ENCODE measurements around the gene ZNF341.

Gene ZNF341

GRCh38 chr20:33766686-33767085 is 34.9 kb downstream of the ZNF341 start:
- no peaks in the 10 kb centered on the region for H3K36me3 ChIP-seq (ENCODE audit: control insufficient read depth, insufficient read depth, low read length)
- H3K9ac ChIP-seq (ENCODE audit: low read length) = no peak overlapping the region
- H3K9me3 ChIP-seq (ENCODE audit: control insufficient read depth, low read length) = no peaks in the 10 kb centered on the region
- H3K4me1 ChIP-seq (ENCODE audit: control insufficient read depth, insufficient read depth, low read length) = no peaks in the 10 kb centered on the region
- H3K4me3 ChIP-seq (ENCODE audit: low read length) = no peak overlapping the region
- no peaks in the 10 kb centered on the region for H3K27me3 ChIP-seq (ENCODE audit: control insufficient read depth, insufficient read depth, low read length)

GRCh38 chr20:33767777-33768138 is 36.0 kb downstream of the ZNF341 start:
- Histone ChIP-seq H3K9ac (ENCODE audit: low read length) (no peak overlapping the region), H3K9me3 (ENCODE audit: control insufficient read depth, low read length) (no peaks in the 10 kb centered on the region), H3K4me3 (ENCODE audit: low read length) (no peak overlapping the region), H3K36me3 (ENCODE audit: control insufficient read depth, insufficient read depth, low read length) (no peaks in the 10 kb centered on the region), H3K27me3 (ENCODE audit: control insufficient read depth, insufficient read depth, low read length) (no peaks in the 10 kb centered on the region), H3K4me1 (ENCODE audit: control insufficient read depth, insufficient read depth, low read length) (no peaks in the 10 kb centered on the region)

- H3K27me3 ChIP-seq (ENCODE audit: control insufficient read depth, insufficient read depth, low read length) = no peaks in the 10 kb centered on the region
- no peaks in the 10 kb centered on the region for H3K36me3 ChIP-seq (ENCODE audit: control insufficient read depth, insufficient read depth, low read length)
- no peaks in the 10 kb centered on the region for H3K9me3 ChIP-seq (ENCODE audit: control insufficient read depth, low read length)
- H3K9ac ChIP-seq (ENCODE audit: low read length) = no peak overlapping the region
- H3K4me1 ChIP-seq (ENCODE audit: control insufficient read depth, insufficient read depth, low read length) = no peaks in the 10 kb centered on the region
- H3K4me3 ChIP-seq (ENCODE audit: low read length) = no peak overlapping the region
These were observed 37.2 kb downstream of the ZNF341 start for GRCh38 chr20:33769043-33769442.

- H3K4me3 ChIP-seq (ENCODE audit: low read length) = no peak overlapping the region
- no peak overlapping the region for H3K9ac ChIP-seq (ENCODE audit: low read length)
- H3K27me3 ChIP-seq (ENCODE audit: control insufficient read depth, insufficient read depth, low read length) = no peaks in the 10 kb centered on the region
- no peaks in the 10 kb centered on the region for H3K9me3 ChIP-seq (ENCODE audit: control insufficient read depth, low read length)
- no peaks in the 10 kb centered on the region for H3K4me1 ChIP-seq (ENCODE audit: control insufficient read depth, insufficient read depth, low read length)
- no peaks in the 10 kb centered on the region for H3K36me3 ChIP-seq (ENCODE audit: control insufficient read depth, insufficient read depth, low read length)
These were observed 38.2 kb downstream of the ZNF341 start for GRCh38 chr20:33770005-33770404.

GRCh38 chr20:33771938-33772337 is 40.1 kb downstream of the ZNF341 start:
- H3K9ac ChIP-seq (ENCODE audit: low read length) = no peak overlapping the region
- no peaks in the 10 kb centered on the region for H3K9me3 ChIP-seq (ENCODE audit: control insufficient read depth, low read length)
- no peaks in the 10 kb centered on the region for H3K4me1 ChIP-seq (ENCODE audit: control insufficient read depth, insufficient read depth, low read length)
- no peaks in the 10 kb centered on the region for H3K36me3 ChIP-seq (ENCODE audit: control insufficient read depth, insufficient read depth, low read length)
- H3K4me3 ChIP-seq (ENCODE audit: low read length) = no peak overlapping the region
- no peaks in the 10 kb centered on the region for H3K27me3 ChIP-seq (ENCODE audit: control insufficient read depth, insufficient read depth, low read length)

GRCh38 chr20:33772439-33772838 is 40.6 kb downstream of the ZNF341 start:
- Histone ChIP-seq H3K36me3 (ENCODE audit: control insufficient read depth, insufficient read depth, low read length) (no peaks in the 10 kb centered on the region), H3K27me3 (ENCODE audit: control insufficient read depth, insufficient read depth, low read length) (no peaks in the 10 kb centered on the region), H3K9me3 (ENCODE audit: control insufficient read depth, low read length) (no peaks in the 10 kb centered on the region), H3K4me1 (ENCODE audit: control insufficient read depth, insufficient read depth, low read length) (no peaks in the 10 kb centered on the region), H3K4me3 (ENCODE audit: low read length) (no peak overlapping the region), H3K9ac (ENCODE audit: low read length) (no peak overlapping the region)

GRCh38 chr20:33773412-33774089 is 41.8 kb downstream of the ZNF341 start:
- Histone ChIP-seq H3K4me1 (ENCODE audit: control insufficient read depth, insufficient read depth, low read length) (no peaks in the 10 kb centered on the region), H3K27me3 (ENCODE audit: control insufficient read depth, insufficient read depth, low read length) (no peaks in the 10 kb centered on the region), H3K36me3 (ENCODE audit: control insufficient read depth, insufficient read depth, low read length) (no peaks in the 10 kb centered on the region), H3K9me3 (ENCODE audit: control insufficient read depth, low read length) (no peaks in the 10 kb centered on the region), H3K9ac (ENCODE audit: low read length) (no peak overlapping the region), H3K4me3 (ENCODE audit: low read length) (no peak overlapping the region)

DNA sequence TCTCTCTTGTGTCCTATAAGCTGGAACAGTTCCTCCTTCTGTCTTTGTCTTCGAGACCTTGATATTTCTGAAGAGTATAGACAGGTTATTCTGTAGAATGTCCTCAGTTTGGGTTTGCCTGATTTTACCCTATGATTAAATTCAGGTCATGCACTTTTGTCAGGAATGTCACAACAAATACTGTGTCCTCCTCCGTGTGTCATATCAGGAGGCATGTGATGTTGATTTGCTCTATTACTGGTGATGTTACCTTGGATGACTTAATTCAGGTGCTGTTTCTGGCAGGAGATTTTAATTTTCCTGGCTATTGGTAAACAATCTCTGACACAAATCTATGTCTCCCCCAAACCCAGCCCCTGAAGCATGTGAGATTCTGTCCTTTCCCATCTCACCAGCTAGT is 46.0 kb downstream of the ZNF341 start:
- no peaks in the 10 kb centered on the region for H3K9me3 ChIP-seq (ENCODE audit: control insufficient read depth, low read length)
- H3K4me3 ChIP-seq (ENCODE audit: low read length) = no peak overlapping the region
- peaks cover 16% of the 10 kb centered on the region for H3K4me1 ChIP-seq (ENCODE audit: control insufficient read depth, insufficient read depth, low read length)
- no peak overlapping the region for H3K9ac ChIP-seq (ENCODE audit: low read length)
- no peaks in the 10 kb centered on the region for H3K27me3 ChIP-seq (ENCODE audit: control insufficient read depth, insufficient read depth, low read length)
- no peaks in the 10 kb centered on the region for H3K36me3 ChIP-seq (ENCODE audit: control insufficient read depth, insufficient read depth, low read length)

DNA sequence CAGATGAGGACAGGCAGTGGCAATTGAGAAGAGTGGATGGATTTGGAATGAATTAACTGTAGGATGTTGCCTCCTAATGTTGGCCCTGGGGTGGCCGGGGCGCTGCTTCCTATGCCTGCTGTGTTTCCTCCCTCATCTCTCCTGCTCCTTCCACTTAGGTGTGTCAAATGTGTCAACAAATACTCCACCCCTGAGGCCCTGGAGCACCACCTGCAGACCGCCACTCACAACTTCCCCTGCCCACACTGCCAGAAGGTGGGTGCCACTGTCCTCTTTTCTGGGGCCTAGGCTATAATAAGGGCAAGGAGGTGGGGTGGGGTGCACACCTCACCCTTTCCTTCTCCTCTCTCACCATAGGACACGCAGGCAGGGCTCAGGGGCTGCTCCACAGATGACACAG is 49.3 kb downstream of the ZNF341 start:
- Histone ChIP-seq H3K4me1 (ENCODE audit: control insufficient read depth, insufficient read depth, low read length) (peaks cover 16% of the 10 kb centered on the region), H3K4me3 (ENCODE audit: low read length) (no peak overlapping the region), H3K9ac (ENCODE audit: low read length) (peak overlapping the region; percentile 22), H3K9me3 (ENCODE audit: control insufficient read depth, low read length) (no peaks in the 10 kb centered on the region), H3K36me3 (ENCODE audit: control insufficient read depth, insufficient read depth, low read length) (no peaks in the 10 kb centered on the region), H3K27me3 (ENCODE audit: control insufficient read depth, insufficient read depth, low read length) (no peaks in the 10 kb centered on the region)

GRCh38 chr20:33781945-33782344 is 50.1 kb downstream of the ZNF341 start:
- H3K36me3 ChIP-seq (ENCODE audit: control insufficient read depth, insufficient read depth, low read length) = no peaks in the 10 kb centered on the region
- H3K9ac ChIP-seq (ENCODE audit: low read length) = no peak overlapping the region
- no peaks in the 10 kb centered on the region for H3K9me3 ChIP-seq (ENCODE audit: control insufficient read depth, low read length)
- no peak overlapping the region for H3K4me3 ChIP-seq (ENCODE audit: low read length)
- peaks cover 16% of the 10 kb centered on the region for H3K4me1 ChIP-seq (ENCODE audit: control insufficient read depth, insufficient read depth, low read length)
- H3K27me3 ChIP-seq (ENCODE audit: control insufficient read depth, insufficient read depth, low read length) = no peaks in the 10 kb centered on the region

GRCh38 chr20:33783256-33783655 is 51.5 kb downstream of the ZNF341 start:
- Histone ChIP-seq H3K9ac (ENCODE audit: low read length) (no peak overlapping the region), H3K4me1 (ENCODE audit: control insufficient read depth, insufficient read depth, low read length) (peaks cover 25% of the 10 kb centered on the region), H3K36me3 (ENCODE audit: control insufficient read depth, insufficient read depth, low read length) (no peaks in the 10 kb centered on the region), H3K4me3 (ENCODE audit: low read length) (no peak overlapping the region), H3K27me3 (ENCODE audit: control insufficient read depth, insufficient read depth, low read length) (no peaks in the 10 kb centered on the region), H3K9me3 (ENCODE audit: control insufficient read depth, low read length) (no peaks in the 10 kb centered on the region)

DNA sequence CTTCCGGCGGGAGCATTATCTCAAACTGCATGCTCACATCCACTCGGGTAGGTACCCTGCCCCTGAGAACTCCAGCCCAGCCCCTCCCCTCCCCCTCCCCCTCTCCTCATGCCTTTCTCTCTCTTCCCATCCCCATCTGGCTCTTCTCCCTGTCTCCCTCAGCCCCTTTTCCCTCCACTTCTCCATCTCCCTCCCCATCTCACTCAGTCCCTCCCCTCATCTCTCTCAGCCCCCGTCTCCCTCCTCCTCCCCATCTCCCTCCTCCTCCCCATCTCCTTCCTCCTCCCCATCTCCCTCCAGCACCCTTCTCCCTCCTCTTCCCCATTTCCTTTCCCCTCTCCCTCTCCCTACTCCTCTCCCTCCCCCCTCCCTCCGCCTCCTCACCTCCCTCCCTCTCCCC is 52.0 kb downstream of the ZNF341 start:
- Histone ChIP-seq H3K36me3 (ENCODE audit: control insufficient read depth, insufficient read depth, low read length) (no peaks in the 10 kb centered on the region), H3K4me3 (ENCODE audit: low read length) (no peak overlapping the region), H3K9ac (ENCODE audit: low read length) (no peak overlapping the region)

DNA sequence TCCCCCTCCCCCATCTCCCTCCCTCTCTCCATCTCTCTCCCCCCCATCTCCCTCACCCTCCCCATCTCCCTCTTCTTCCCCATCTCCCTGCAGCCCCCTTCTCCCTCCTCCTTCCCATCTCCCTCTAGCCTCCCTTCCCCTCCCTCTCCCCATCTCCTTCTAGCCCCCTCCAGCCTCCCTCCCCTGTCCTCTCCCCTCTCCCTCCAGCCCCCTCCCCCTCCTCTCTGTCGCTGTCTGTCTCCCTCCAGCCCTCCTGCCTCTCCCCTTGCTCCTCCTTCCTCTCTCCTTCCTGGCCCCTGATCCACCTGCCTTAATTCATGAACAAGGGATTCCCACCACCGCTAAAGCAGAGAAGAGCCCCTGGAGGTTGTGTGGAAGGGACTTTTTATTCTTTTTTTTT is 52.4 kb downstream of the ZNF341 start:
- H3K27me3 ChIP-seq (ENCODE audit: control insufficient read depth, insufficient read depth, low read length) = no peaks in the 10 kb centered on the region
- H3K36me3 ChIP-seq (ENCODE audit: control insufficient read depth, insufficient read depth, low read length) = no peaks in the 10 kb centered on the region
- H3K9me3 ChIP-seq (ENCODE audit: control insufficient read depth, low read length) = no peaks in the 10 kb centered on the region
- no peak overlapping the region for H3K9ac ChIP-seq (ENCODE audit: low read length)
- peaks cover 30% of the 10 kb centered on the region for H3K4me1 ChIP-seq (ENCODE audit: control insufficient read depth, insufficient read depth, low read length)
- no peak overlapping the region for H3K4me3 ChIP-seq (ENCODE audit: low read length)

More for the DNA sequence above, 52.0 kb downstream of the ZNF341 start:
- peaks cover 29% of the 10 kb centered on the region for H3K4me1 ChIP-seq (ENCODE audit: control insufficient read depth, insufficient read depth, low read length)
- no peaks in the 10 kb centered on the region for H3K9me3 ChIP-seq (ENCODE audit: control insufficient read depth, low read length)
- H3K27me3 ChIP-seq (ENCODE audit: control insufficient read depth, insufficient read depth, low read length) = no peaks in the 10 kb centered on the region

Data from mucosa of stomach (tissue), 1 donor.